PC-9 (cell line): ENCODE data around the gene COL4A2. TPM values are rescaled to one million over a fixed set of nuclear protein-coding genes. Genes with fewer than 3 reads are reported as not detected.

ENCODE experiments used
- BruUV-seq: library from RNA; stranded (reverse); fragments of 400-500 nt; replicated peaks from 2 replicates; lab custom pipeline; 2021; lab: Mats Ljungman, UMichigan
- CTCF ChIA-PET: fragments of 300-600 bp; sonication (Branson Sonifier 250); formaldehyde crosslinking; loops from one replicate; lab custom pipeline; 2022; ENCODE audit warnings: antibody characterized with exemption; lab: Charles Lee
- POLR2A ChIA-PET: fragments of 300-600 bp; sonication (Branson Sonifier 250); formaldehyde crosslinking; loops from one replicate; lab custom pipeline; 2022; ENCODE audit warnings: antibody characterized with exemption; ENCODE audit not compliant: unreplicated experiment; lab: Charles Lee
- DNase-seq, 2 experiments: peaks; one replicate each; pipeline versions ENCODE4 v3.0.0 to v3.0.0-alpha.2; 2015 to 2022; ENCODE audit warnings: mixed read lengths in 1 of 2
- H2AFZ ChIP-seq: fragments of 200-600 bp; sonication (generic); 2 replicates; pipeline ENCODE4 v1.8.1; 2017; ENCODE audit warnings: antibody characterized with exemption
- H3F3A ChIP-seq: fragments of 200-600 bp; sonication (generic); 2 replicates; pipeline ENCODE4 v1.8.1; 2017; ENCODE audit warnings: antibody characterized with exemption, mild to moderate bottlenecking, low read depth; ENCODE audit not compliant: insufficient read depth
- H3K27ac ChIP-seq: fragments of 200-600 bp; sonication (generic); 2 replicates; pipeline ENCODE4 v1.6.1; 2016; ENCODE audit warnings: mixed run types
- H3K27me3 ChIP-seq: fragments of 200-600 bp; sonication (generic); 2 replicates; pipeline ENCODE4 v1.6.1; 2016; ENCODE audit warnings: low read depth, mixed run types; ENCODE audit not compliant: insufficient read depth
- H3K36me3 ChIP-seq: fragments of 200-600 bp; sonication (generic); 2 replicates; pipeline ENCODE4 v1.6.1; 2016; ENCODE audit warnings: low read depth, mixed run types
- H3K4me1 ChIP-seq: fragments of 200-600 bp; sonication (generic); replicated peaks from 2 replicates; pipeline ENCODE4 v1.6.1; 2016; ENCODE audit warnings: mixed run types; ENCODE audit not compliant: insufficient read depth
- H3K4me2 ChIP-seq: fragments of 200-600 bp; sonication (generic); 2 replicates; pipeline ENCODE4 v1.6.1; 2017; ENCODE audit warnings: mixed run types
- H3K4me3 ChIP-seq: fragments of 200-600 bp; sonication (generic); 2 replicates; pipeline ENCODE4 v1.6.1; 2016; ENCODE audit warnings: mixed run types
- H3K79me2 ChIP-seq: fragments of 200-600 bp; sonication (generic); 2 replicates; pipeline ENCODE4 v1.6.1; 2017; ENCODE audit warnings: low read depth, mixed run types
- H3K9me2 ChIP-seq: fragments of 200-600 bp; sonication (generic); 2 replicates; pipeline ENCODE4 v1.8.1; 2017; ENCODE audit warnings: mild to moderate bottlenecking; ENCODE audit not compliant: insufficient read depth
- H3K9me3 ChIP-seq: fragments of 200-600 bp; sonication (generic); 2 replicates; pipeline ENCODE4 v1.8.1; 2016; ENCODE audit warnings: low read depth; ENCODE audit not compliant: insufficient read depth
- H4K20me1 ChIP-seq: fragments of 200-600 bp; sonication (generic); 2 replicates; pipeline ENCODE4 v1.8.1; 2017; ENCODE audit not compliant: insufficient read depth
- EZH2 ChIP-seq: fragments of 200-600 bp; sonication (generic); IDR thresholded peaks from 2 replicates; pipeline ENCODE4 v1.8.0; 2017; ENCODE audit warnings: antibody characterized with exemption, low read depth
- intact Hi-C: fragments of 100-400 bp; cut with micrococcal nuclease; formaldehyde crosslinking; loops from one replicate; pipeline ENCODE4 v1.10.0; 2022; ENCODE audit not compliant: unreplicated experiment
- total RNA-seq: library from RNA; stranded (reverse); gene quantifications from 2 replicates; pipeline ENCODE4 v1.2.3, GENCODE V29; 2021
- TF ChIP-seq, protein P1 (sequence below): fragments of 200-600 bp; sonication (generic); conservative IDR thresholded peaks from 2 replicates; pipeline ENCODE4 v1.6.1; 2017; ENCODE audit warnings: mixed run types, antibody characterized with exemption, mild to moderate bottlenecking, moderate library complexity

The COL4A2 gene
- total RNA-seq, 1 experiment from 2014 or later = 1.2 TPM

DNA sequence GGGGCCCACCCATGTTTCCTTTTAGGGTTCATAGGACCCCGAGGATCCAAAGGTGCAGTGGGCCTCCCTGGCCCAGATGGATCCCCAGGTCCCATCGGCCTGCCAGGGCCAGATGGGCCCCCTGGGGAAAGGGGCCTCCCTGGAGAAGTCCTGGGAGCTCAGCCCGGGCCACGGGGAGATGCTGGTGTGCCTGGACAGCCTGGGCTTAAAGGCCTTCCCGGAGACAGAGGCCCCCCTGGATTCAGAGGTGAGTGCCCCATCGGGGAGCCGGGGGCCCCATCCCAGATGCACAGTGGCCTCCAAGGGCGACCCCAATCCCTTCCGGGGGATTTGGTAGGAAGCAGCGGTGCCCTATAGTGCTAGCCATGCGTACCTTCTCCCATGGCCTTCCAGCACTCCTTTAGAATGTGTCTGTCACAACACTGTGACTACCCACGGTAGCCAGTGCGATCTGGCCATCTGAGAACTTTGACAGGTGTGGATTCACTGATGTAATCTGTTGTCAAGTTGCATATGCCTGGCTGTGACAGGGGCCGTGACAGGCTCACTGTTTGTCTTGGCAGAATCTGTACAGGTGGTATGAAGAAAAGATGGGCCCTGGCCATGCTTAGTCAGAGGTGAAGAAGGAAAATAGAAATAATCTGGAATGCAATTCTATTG, 165.9 kb downstream of the COL4A2 start:
- H3K4me1 ChIP-seq = 0 out of 2 replicates have a peak, but pooled peaks cover 4% of the 10 kb centered on the region
- no peaks in the 10 kb centered on the region for H3K36me3 ChIP-seq
- ChIA-PET CTCF (no interaction called here), POLR2A (no interaction called here)
- H3K9me3 ChIP-seq = no peaks in the 10 kb centered on the region
- H3K27ac ChIP-seq = no peak overlapping the region
- no peaks in the 10 kb centered on the region for H4K20me1 ChIP-seq
- H3K27me3 ChIP-seq = no peaks in the 10 kb centered on the region
- no peak for DNase-seq
- no TSS peak for BruUV-seq
- H3K4me3 ChIP-seq = no peak overlapping the region
- no peak overlapping the region for H2AFZ ChIP-seq
- H3K4me2 ChIP-seq = no peak overlapping the region
- H3K79me2 ChIP-seq = no peaks in the 10 kb centered on the region
- intact Hi-C loops = no loop called here
- H3K9me2 ChIP-seq = no peaks in the 10 kb centered on the region
- TF ChIP-seq EZH2 = no peak
- TF ChIP-seq, protein P1, sequence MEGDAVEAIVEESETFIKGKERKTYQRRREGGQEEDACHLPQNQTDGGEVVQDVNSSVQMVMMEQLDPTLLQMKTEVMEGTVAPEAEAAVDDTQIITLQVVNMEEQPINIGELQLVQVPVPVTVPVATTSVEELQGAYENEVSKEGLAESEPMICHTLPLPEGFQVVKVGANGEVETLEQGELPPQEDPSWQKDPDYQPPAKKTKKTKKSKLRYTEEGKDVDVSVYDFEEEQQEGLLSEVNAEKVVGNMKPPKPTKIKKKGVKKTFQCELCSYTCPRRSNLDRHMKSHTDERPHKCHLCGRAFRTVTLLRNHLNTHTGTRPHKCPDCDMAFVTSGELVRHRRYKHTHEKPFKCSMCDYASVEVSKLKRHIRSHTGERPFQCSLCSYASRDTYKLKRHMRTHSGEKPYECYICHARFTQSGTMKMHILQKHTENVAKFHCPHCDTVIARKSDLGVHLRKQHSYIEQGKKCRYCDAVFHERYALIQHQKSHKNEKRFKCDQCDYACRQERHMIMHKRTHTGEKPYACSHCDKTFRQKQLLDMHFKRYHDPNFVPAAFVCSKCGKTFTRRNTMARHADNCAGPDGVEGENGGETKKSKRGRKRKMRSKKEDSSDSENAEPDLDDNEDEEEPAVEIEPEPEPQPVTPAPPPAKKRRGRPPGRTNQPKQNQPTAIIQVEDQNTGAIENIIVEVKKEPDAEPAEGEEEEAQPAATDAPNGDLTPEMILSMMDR = no peak
- H3F3A ChIP-seq = 0 out of 2 replicates have a peak, but pooled peaks cover 3% of the 10 kb centered on the region

DNA sequence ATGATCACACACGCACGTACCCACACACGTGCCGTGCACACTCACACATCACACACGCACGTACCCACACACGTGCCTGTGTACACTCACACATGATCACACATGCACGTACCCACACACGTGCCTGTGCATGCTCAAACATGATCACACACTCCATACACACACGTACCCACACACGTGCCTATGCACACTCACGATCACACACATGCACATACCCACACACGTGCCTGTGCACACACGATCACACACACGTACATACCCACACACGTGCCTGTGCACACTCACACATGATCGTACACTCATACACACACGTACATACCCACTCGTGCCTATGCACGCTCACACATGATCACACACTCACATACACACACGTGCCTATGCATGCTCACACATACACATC, 167.6 kb downstream of the COL4A2 start:
- intact Hi-C loops = no loop called here
- ChIA-PET CTCF (no interaction called here), POLR2A (no interaction called here)
- no peak overlapping the region for H3K4me3 ChIP-seq
- no peaks in the 10 kb centered on the region for H3K36me3 ChIP-seq
- no peaks in the 10 kb centered on the region for H4K20me1 ChIP-seq
- no peak overlapping the region for H3K4me2 ChIP-seq
- no TSS peak for BruUV-seq
- no peaks in the 10 kb centered on the region for H3K79me2 ChIP-seq
- no peak overlapping the region for H2AFZ ChIP-seq
- H3F3A ChIP-seq = 0 out of 2 replicates have a peak, but pooled peaks cover 3% of the 10 kb centered on the region
- TF ChIP-seq EZH2 = no peak
- TF ChIP-seq, protein P1 = no peak
- no peaks in the 10 kb centered on the region for H3K27me3 ChIP-seq
- no peak overlapping the region for H3K27ac ChIP-seq
- H3K9me2 ChIP-seq = no peaks in the 10 kb centered on the region
- H3K4me1 ChIP-seq = 0 out of 2 replicates have a peak, but pooled peaks cover 4% of the 10 kb centered on the region
- H3K9me3 ChIP-seq = no peaks in the 10 kb centered on the region
- no peak for DNase-seq

DNA sequence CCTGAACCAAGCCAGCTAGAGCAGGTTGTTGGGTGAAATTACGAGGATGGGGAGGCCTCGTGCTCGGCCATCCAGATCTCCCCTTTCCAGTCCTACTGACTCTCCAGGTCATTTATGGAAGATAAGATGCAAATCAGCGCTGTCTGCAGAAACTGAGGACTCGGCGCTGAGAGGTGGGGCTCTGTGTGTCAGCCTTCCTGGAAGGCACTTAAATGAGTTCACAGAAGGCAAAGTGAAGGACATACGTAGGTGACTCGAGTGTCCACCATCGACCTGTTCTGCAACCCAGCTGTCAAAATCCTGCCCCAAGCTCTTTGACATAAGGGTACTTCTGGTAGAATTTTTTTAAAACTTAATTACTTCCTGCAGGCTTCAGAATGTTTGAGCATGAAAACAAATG, 168.0 kb downstream of the COL4A2 start:
- Histone ChIP-seq H4K20me1 (no peaks in the 10 kb centered on the region), H3K36me3 (no peaks in the 10 kb centered on the region), H3K4me3 (no peak overlapping the region), H3F3A (0 out of 2 replicates have a peak, but pooled peaks cover 3% of the 10 kb centered on the region), H3K27me3 (peaks cover under 1% of the 10 kb centered on the region; the same call in 1 of the 2 replicates), H2AFZ (no peak overlapping the region), H3K4me1 (0 out of 2 replicates have a peak, but pooled peaks cover 4% of the 10 kb centered on the region), H3K4me2 (no peak overlapping the region), H3K79me2 (no peaks in the 10 kb centered on the region), H3K9me3 (no peaks in the 10 kb centered on the region), H3K27ac (no peak overlapping the region), H3K9me2 (no peaks in the 10 kb centered on the region)
- POLR2A ChIA-PET = no interaction called here
- no peak for TF ChIP-seq EZH2
- TF ChIP-seq, protein P1 = no peak
- CTCF ChIA-PET = no interaction called here
- no peak for DNase-seq
- no TSS peak for BruUV-seq
- intact Hi-C loops = no loop called here
